Astrocyte (in vitro differentiated cells and primary cell): Measurements from ENCODE around the gene VAPA. TPM values are rescaled to one million over a fixed set of nuclear protein-coding genes. Genes with fewer than 3 reads are reported as not detected.
A peak's percentile ranks its signal among the peaks of the same experiment; 100 is the strongest.

Experiments used
- DNase-seq: peaks from one replicate; pipeline ENCODE4 v3.0.0-alpha.2; 2010; ENCODE audit warnings: low read depth
- FAIRE-seq: peaks from 2 replicates; lab custom pipeline; 2011; peaks lifted over from hg19 to GRCh38; lab: Jason Lieb, UNC
- H2AFZ ChIP-seq: 2 replicates; pipeline ENCODE4 v1.6.0; 2012; ENCODE audit warnings: low read depth, low read length, inconsistent platforms
- H3K27ac ChIP-seq: 2 replicates; pipeline ENCODE4 v1.5.1; 2011; ENCODE audit warnings: low read depth, low read length, inconsistent platforms
- H3K27me3 ChIP-seq: 2 replicates; pipeline ENCODE4 v1.6.0; 2011; ENCODE audit warnings: low read length, inconsistent platforms; ENCODE audit not compliant: insufficient read depth
- H3K36me3 ChIP-seq: 2 replicates; pipeline ENCODE4 v1.5.1; 2011; ENCODE audit warnings: low read length, inconsistent platforms; ENCODE audit not compliant: insufficient read depth
- H3K4me1 ChIP-seq: 2 replicates; pipeline ENCODE4 v1.5.1; 2011; ENCODE audit warnings: low read length, inconsistent platforms; ENCODE audit not compliant: insufficient read depth
- H3K4me2 ChIP-seq: 2 replicates; pipeline ENCODE4 v1.6.0; 2012; ENCODE audit warnings: low read length, inconsistent platforms
- H3K4me3 ChIP-seq: 2 replicates; pipeline ENCODE4 v1.5.1; 2011; ENCODE audit warnings: low read depth, mild to moderate bottlenecking, low read length, inconsistent platforms; ENCODE audit not compliant: insufficient read depth
- H3K79me2 ChIP-seq: 2 replicates; pipeline ENCODE4 v1.6.0; 2012; ENCODE audit warnings: mild to moderate bottlenecking, low read length, inconsistent platforms; ENCODE audit not compliant: insufficient read depth
- H3K9ac ChIP-seq: 2 replicates; pipeline ENCODE4 v1.6.0; 2012; ENCODE audit warnings: mild to moderate bottlenecking, low read length, inconsistent platforms
- H3K9me3 ChIP-seq: 2 replicates; pipeline ENCODE4 v1.5.1; 2012; ENCODE audit warnings: low read depth, mild to moderate bottlenecking, low read length, inconsistent platforms; ENCODE audit not compliant: insufficient read depth
- H4K20me1 ChIP-seq: 2 replicates; pipeline ENCODE4 v1.6.0; 2012; ENCODE audit warnings: low read length, inconsistent platforms; ENCODE audit not compliant: insufficient read depth
- H3K27ac Mint-ChIP-seq: one replicate; pipeline ENCODE4 v1.8.0; 2021; ENCODE audit warnings: mild to moderate bottlenecking, mixed read lengths; ENCODE audit not compliant: unreplicated experiment
- H3K27me3 Mint-ChIP-seq: one replicate; pipeline ENCODE4 v1.8.0; 2021; ENCODE audit warnings: low read depth, mixed read lengths; ENCODE audit not compliant: unreplicated experiment
- H3K36me3 Mint-ChIP-seq: one replicate; pipeline ENCODE4 v1.8.0; 2021; ENCODE audit warnings: low read depth, mixed read lengths; ENCODE audit not compliant: unreplicated experiment
- H3K4me1 Mint-ChIP-seq: one replicate; pipeline ENCODE4 v1.8.0; 2021; ENCODE audit warnings: low read depth, mixed read lengths; ENCODE audit not compliant: unreplicated experiment
- H3K4me3 Mint-ChIP-seq: one replicate; pipeline ENCODE4 v1.8.0; 2021; ENCODE audit warnings: mild to moderate bottlenecking, moderate library complexity, mixed read lengths; ENCODE audit not compliant: unreplicated experiment
- H3K9me3 Mint-ChIP-seq: one replicate; pipeline ENCODE4 v1.8.0; 2021; ENCODE audit warnings: mild to moderate bottlenecking, mixed read lengths; ENCODE audit not compliant: unreplicated experiment
- CTCF ChIP-seq: IDR thresholded peaks from 2 replicates; pipeline ENCODE4 v1.5.1; 2011; ENCODE audit warnings: low read depth, mild to moderate bottlenecking, inconsistent platforms, low read length, moderate library complexity; ENCODE audit not compliant: insufficient read depth
- EZH2 ChIP-seq: IDR thresholded peaks from 2 replicates; pipeline ENCODE4 v1.6.1; 2012; ENCODE audit warnings: mild to moderate bottlenecking, low read length, inconsistent platforms; ENCODE audit not compliant: insufficient read depth
- total RNA-seq: library from RNA; stranded (reverse); gene quantifications from 2 replicates; pipeline ENCODE4 v1.2.1, GENCODE V29; 2021

VAPA gene
- total RNA-seq, 1 donor from 2014 or later: 181 TPM

GRCh38 chr18:9933865-9934264 is 20.0 kb downstream of the VAPA start:
- Histone ChIP-seq H2AFZ (no peak overlapping the region), H3K27ac (no peak overlapping the region), H3K9me3 (no peaks in the 10 kb centered on the region), H3K4me2 (no peak overlapping the region), H3K4me3 (no peak overlapping the region), H3K27me3 (no peaks in the 10 kb centered on the region), H3K4me1 (no peaks in the 10 kb centered on the region), H3K9ac (no peak overlapping the region), H3K79me2 (peaks cover 98% of the 10 kb centered on the region), H4K20me1 (peaks cover 69% of the 10 kb centered on the region), H3K36me3 (peaks cover 33% of the 10 kb centered on the region)
- Mint-ChIP-seq H3K9me3 (no peaks in the 10 kb centered on the region), H3K4me3 (no peak overlapping the region), H3K4me1 (peaks cover 19% of the 10 kb centered on the region), H3K27me3 (no peaks in the 10 kb centered on the region), H3K36me3 (peaks cover 13% of the 10 kb centered on the region), H3K27ac (no peak overlapping the region)
- FAIRE-seq: no peak
- TF ChIP-seq CTCF (no peak), EZH2 (no peak)
- no peak for DNase-seq

GRCh38 chr18:9934274-9934673 is 20.5 kb downstream of the VAPA start:
- H3K27ac ChIP-seq: no peak overlapping the region
- H3K4me3 Mint-ChIP-seq: no peak overlapping the region
- H3K4me1 Mint-ChIP-seq: peaks cover 15% of the 10 kb centered on the region

More at GRCh38 chr18:9934274-9934673, 20.5 kb downstream of the VAPA start:
- Histone ChIP-seq H3K4me1 (no peaks in the 10 kb centered on the region), H3K9ac (no peak overlapping the region), H3K4me3 (no peak overlapping the region), H3K9me3 (no peaks in the 10 kb centered on the region), H2AFZ (no peak overlapping the region), H4K20me1 (peaks cover 68% of the 10 kb centered on the region), H3K36me3 (peaks cover 33% of the 10 kb centered on the region), H3K79me2 (peaks cover 98% of the 10 kb centered on the region), H3K4me2 (no peak overlapping the region), H3K27me3 (no peaks in the 10 kb centered on the region)
- Mint-ChIP-seq H3K27ac (no peak overlapping the region), H3K36me3 (peaks cover 13% of the 10 kb centered on the region), H3K27me3 (no peaks in the 10 kb centered on the region), H3K9me3 (no peaks in the 10 kb centered on the region)
- no peak for DNase-seq
- no peak for TF ChIP-seq CTCF
- TF ChIP-seq EZH2: no peak
- peak; percentile 26 for FAIRE-seq
